Measurements from ENCODE around the gene RAMP3.
"Not testable (repeated sequence)": the region's sequence is repeated elsewhere in the genome, so short reads cannot be mapped to it uniquely, and the experiment has no call there.

RAMP3 gene

GRCh38 chr7:45132708-45133320 is 24.8 kb upstream of the RAMP3 start:
- DNase-seq: no peak

GRCh38 chr7:45133352-45133751 is 24.2 kb upstream of the RAMP3 start:
- DNase-seq: no peak

GRCh38 chr7:45133877-45134276 is 23.7 kb upstream of the RAMP3 start:
- DNase-seq: no peak

- peak; percentile 71 to 79 for DNase-seq
Observed at GRCh38 chr7:45136106-45137060, 21.2 kb upstream of the RAMP3 start.

DNA sequence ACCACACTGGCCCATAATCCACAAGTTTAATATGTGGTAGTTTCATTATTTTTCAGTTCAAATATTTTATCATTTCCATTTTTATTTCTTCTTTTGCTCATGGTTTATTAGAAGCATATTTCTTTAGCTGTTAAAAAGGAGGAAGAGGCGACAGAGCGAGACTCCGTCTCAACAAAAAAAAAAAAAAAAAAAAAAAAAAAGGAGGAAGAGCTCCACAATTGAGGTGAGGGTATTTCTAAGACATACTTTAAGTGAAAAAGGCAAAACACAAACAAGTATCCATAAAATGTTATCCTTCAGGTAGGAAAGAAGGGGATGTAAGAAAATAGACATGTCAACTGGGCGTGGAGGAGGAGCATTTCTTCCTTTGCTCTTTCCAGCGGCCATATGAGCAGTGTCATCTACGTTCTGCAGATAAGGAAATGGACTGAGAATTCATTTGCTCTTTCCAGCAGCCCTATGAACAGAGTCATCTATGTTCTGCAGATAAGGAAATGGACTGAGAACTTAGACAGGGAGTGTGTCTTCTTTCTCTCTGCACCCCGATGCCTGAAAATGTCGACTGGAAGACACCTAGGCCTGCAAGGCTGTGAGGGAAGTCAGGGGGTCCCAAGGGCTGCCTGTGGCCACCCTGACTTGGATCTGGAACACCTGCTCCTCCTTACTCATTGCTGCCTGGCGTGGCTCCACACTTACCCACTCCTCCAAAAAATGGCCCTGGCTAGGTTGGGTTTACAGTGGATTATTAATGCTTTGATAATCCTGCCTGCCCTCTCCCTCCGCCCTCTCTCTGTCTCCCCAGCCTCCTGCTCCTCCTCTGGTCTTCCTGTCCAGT is 18.9 kb upstream of the RAMP3 start:
- no peak for DNase-seq

DNA sequence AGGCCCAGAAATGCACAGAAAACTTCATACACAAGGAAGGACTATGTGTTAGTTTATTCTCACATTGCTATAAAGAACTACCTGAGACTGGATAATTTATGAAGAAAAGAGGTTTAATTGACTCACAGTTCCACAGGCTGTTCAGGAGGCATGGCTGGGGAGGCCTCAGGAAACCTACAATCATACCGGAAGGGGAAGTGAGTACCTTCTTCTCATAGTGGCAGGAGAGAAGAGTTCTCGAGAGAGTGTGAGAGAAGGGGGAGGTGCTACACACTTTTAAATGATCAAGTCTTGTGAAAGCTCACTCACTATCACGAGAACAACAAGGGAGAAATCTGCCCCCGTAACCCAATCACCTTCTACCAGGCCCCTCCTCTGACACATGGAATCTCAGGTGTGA is 16.8 kb upstream of the RAMP3 start:
- DNase-seq: no peak

GRCh38 chr7:45143616-45144015 is 14.0 kb upstream of the RAMP3 start:
- no peak for DNase-seq

- DNase-seq: no peak
Observed at GRCh38 chr7:45145881-45146280, 11.7 kb upstream of the RAMP3 start.

DNA sequence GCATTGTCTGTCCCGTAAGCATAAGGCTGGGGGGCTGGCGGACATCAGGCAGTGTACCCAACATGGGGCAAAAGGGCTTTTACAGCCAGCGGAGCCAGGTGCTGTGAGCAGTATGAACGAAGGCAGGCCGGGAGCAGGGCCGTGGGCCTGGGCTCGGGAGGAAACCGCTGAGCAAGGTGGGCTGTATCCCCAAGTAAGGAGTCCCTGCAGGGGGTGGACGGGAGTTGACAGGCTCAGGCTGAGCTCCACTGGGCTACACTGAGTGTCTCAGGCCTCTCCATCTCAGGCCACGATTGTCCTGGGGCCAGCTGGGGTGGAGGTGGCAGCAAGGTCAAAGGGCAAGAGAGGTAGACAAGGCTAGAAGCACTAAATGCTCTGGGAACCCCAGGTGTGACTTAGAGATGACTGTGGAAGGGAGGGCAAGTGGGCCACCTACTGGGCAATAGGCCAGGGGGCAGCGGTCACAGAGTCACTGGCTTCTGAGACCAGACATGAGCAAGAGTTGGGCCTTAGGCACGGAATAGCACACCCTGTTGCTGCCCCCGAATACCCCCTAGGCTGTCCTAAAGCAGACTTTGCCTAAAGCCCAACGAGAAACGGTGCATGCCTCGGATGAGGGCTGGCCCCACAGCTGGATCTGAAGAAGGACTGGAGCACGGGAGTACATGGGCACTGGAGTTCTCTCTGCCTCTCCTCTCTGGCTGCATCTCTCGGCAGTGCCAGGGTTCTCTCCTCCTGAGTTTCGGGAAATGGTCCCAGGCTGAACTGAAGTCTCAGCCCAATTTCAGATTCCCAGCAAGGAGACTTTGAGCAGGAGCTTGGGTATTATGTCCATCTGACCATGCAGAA is 10.8 kb upstream of the RAMP3 start:
- no peak for DNase-seq

GRCh38 chr7:45147858-45148652 is 9.5 kb upstream of the RAMP3 start:
- no peak for DNase-seq

GRCh38 chr7:45148653-45148973 is 9.0 kb upstream of the RAMP3 start:
- DNase-seq: no peak

GRCh38 chr7:45149606-45150005 is 8.0 kb upstream of the RAMP3 start:
- DNase-seq: no peak

DNA sequence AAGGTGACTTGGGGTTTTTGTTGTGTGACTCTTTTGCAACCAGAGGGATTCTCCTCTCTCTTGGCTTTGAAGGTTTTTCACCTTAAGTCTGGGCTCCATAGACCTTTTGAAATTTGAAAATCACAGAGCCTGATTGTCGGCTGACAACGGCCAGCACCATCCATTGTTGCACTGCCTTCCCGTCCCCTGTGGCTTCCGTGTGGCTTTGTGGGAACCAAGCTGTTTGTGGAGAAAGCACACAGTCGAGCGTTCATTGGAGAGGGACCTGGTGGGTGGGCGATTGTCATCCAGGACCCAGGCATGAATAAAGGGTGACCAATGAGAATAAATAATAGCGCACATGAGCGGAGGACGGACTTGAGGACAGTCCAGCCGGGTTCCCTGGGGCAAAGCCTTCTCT is 7.4 kb upstream of the RAMP3 start:
- DNase-seq: no peak

DNA sequence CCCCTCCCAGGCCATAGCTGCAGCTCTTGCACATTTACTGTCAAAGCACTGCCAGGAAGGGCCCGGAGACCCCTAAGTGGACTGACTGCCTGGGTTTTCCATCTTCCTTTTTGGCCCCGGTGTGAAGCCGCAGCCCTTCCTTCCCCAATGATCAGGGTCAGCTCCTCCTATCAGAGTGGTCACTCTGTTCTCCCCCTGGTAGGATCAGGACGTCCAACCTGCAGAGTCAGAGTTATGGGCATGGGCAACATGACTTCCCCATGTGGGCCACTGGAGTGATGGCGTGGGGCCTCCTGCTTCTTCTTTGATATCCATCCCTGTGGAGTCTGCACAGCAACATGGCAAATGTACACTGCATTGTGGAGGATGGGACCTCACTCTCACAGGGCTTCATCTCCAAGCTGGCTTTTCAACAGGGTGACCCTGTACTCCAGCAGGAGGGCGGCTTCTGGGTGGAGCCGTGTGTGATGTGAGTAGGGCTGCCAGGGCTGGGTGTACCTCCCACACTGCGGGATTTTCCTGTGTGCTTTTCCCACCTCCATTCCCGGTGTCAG is 6.4 kb upstream of the RAMP3 start:
- DNase-seq: no peak

- no peak for DNase-seq
Observed at GRCh38 chr7:45151967-45152366, 5.6 kb upstream of the RAMP3 start.

GRCh38 chr7:45153233-45153632 is 4.4 kb upstream of the RAMP3 start:
- no peak for DNase-seq

GRCh38 chr7:45153861-45154260 is 3.7 kb upstream of the RAMP3 start:
- not testable (repeated sequence) for DNase-seq

DNA sequence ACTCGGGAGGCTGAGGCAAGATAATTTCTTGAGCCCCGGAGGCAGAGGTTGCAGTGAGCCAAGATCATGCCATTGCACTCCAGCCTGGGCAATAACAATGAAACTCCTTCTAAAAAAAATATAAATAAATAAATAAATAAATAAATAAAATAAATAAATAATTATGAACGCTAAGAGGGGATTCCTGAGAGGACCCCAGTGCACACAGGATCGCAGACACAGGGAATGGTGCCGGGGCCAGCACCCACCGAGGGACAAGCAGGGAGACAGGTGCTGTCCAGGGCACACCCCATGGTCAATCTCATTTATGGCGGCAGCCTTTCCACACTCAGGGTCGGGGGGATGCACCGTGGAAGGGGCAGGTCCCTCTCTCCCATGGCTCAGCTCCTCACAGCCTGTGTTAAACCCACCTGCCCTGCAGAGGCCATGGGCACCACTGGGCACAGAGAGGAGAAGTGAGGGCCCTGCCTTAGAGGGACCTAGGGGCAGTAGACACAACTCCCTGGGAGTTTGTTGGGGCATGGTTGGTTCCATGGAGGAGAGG is 2.2 kb upstream of the RAMP3 start:
- no peak for DNase-seq

- no peak for DNase-seq
Observed at GRCh38 chr7:45155941-45156340, 1.6 kb upstream of the RAMP3 start.

- no peak for DNase-seq
Observed at GRCh38 chr7:45156516-45157272, 897 bp upstream of the RAMP3 start.
